Activated naive CD4-positive, alpha-beta T cell (primary cell): ENCODE data around the gene GJD2.

Experiments
- DNase-seq, 4 experiments: peaks; one replicate each; lab custom pipeline; 2025; lab: John Stamatoyannopoulos, UW

Gene GJD2

DNA sequence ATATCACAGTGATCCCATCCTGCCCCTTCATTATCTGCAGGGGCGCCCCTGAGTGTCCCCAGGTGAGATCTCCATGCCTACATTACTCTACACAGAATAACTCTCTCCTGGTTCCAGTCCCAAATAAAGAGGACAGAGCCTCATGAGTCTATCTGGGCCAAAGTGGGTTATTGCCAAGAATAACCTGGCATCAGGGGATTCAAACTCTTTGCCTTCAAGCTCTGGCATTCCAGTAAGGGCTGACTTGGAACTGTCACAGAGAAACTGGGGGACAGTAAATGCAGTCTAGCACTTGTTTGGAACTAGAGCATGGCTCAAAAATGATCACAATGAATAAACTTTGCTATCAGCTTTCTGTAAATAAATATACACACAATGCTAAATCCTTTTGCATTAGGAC is 30.3 kb downstream of the GJD2 start:
- no peak for DNase-seq

DNA sequence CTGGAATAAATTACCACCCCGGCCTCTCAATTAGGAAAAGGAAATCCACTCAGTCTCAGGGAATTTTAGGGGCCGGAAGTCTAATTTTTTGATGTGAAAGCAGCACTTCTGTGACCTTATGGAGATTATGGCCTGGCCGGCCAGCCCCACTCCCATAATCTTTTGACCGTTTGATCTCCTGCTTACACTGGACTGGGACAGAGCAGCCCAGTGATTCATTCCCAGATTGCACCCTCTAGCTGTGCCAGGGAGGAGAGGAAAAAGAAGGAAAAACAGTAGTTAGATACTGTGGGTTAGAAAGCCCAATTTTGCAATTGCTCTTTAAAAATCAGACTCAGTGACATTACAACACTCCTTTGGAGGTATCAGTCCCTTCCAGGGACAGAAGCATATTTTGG is 32.4 kb downstream of the GJD2 start:
- no peak for DNase-seq

DNA sequence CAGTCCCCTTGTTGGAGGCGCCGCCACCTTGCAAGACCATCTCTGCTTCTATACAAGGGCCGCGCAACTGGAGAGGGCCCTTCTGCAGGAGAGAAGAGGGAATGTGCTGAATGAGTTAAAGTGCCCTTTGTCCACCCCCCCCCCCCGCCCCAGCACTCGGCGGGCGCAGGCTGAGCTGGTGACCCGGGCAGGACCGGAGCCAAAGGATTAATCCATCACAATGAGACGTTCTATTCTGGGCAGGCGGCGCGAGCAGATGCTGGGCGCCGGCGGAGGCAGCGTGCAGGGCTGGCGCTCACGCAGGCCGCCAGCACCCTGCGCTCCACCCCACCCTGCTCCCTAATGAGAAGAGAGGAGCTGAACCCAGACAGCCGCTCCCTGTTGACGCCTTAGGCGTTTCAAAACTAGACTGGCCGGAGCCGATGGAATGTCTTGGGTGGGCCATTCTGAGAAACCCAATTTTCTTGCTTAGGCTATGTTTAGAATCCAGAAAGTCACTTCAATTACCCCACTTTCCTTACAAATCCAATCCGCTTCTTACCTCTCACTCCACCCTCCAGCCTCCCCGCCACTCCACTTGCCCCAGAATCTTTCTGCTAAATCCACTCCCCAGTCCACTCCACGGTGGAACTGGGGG is 32.9 kb downstream of the GJD2 start:
- DNase-seq = no peak

DNA sequence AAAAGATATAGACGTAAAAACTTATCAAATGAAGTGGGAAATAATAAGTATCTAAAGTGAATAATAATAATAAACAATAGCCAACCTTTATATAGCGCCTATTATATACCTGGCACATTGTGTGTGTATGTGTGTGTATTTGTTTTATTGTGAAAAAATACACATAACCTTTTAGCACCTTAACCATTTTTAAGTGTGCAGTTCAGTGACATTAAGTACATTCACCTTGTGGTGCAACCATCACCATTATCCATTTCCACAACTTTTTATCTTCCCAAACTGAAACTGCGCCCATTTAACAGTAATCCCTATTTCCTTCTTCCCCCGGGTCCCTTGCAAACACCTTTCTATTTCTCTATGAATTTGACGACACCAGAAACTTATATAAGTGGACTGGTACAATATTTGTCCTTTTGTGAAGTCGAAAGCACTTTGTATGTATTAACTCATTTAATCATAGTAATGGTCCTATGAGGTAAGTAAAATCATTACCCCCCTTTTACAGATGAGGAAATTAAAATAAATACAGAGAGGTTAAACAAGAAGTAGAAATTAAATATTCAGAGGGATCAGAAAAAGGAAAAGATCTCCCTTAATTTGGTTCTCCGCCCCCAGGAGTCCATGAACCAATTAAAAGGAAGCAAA is 33.5 kb downstream of the GJD2 start:
- DNase-seq = no peak

DNA sequence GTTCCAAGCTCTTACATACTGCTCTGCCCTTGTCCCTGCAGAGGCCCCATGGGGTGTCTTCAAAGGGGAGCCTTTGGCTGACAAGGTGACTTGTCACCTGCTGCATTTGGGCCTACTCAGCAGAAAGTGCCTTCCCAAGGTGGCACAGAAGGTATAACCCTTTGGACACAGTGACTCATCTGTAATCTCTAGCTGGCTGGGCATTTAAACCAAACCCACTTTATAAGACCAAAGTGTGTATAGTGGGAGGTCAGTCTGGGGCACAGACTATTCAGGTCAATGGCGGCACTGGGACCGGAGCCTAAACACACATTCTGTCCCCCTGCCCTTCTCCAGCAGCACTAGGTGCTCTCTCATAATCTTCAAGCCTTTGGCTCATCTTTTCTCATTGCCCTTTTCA is 35.1 kb downstream of the GJD2 start:
- no peak for DNase-seq

DNA sequence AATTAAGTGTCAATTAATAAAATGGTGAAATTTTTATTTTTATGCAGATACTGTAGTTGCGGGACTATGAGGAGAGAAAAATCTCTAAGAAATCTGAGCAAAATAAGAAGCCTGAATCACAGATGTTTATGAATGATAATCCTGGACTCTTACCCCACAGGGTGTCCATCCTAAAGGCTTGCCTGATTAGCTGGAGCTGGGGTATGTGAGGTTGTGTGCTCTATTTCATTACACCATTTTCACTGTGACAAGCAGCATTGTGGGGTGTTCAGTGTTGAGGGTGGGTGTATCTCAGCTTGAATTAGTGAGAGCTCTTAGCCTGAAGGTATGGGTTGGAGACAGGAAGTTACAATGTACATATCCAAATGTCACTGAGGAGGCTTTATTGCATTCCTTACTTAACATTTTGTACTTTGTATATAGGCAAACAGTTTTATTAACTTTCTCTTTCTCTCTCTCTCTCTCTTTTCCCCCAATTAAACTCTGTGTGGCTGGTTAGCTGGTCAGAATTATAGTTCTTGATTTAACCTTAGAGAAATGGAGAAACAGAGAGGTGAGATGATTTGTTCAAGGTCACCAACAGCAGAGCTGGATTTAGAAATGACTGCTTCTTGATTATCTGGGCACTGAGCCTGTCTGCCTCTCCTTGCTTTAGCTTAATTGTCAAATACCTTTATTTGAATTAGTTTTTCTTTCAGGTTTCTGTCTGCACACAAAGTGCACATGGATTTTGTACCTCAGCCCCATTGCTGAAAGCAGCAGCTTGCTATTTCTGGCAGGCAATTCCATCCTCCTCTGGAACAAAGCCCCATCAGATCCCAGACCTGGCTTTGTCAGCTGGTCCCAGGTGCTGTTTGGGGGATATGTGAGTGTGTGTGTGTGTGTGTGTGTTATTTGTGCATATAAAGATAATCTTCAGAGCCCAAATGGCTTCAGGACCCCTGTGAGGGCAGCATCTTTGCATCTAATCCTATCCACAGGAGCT is 35.8 kb downstream of the GJD2 start:
- no peak for DNase-seq

DNA sequence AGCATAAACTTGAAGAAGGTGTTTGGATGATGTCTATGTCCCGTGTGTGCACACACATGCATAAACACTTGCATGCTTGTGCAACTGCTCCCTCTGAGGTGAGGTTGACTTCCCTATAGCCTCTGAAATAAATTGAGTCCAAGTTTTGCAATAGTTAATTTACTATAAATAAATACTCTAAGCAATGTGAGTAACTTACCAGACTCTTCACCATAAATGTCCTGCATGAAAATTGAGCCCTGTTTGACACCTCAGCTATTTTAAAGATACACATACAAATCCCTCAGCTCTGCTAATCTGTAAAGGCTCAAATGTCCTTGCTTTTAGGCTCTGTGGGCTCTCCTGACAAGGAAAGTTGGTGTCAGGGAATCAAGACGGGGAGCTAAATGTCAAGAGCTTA is 37.1 kb downstream of the GJD2 start:
- DNase-seq = no peak

DNA sequence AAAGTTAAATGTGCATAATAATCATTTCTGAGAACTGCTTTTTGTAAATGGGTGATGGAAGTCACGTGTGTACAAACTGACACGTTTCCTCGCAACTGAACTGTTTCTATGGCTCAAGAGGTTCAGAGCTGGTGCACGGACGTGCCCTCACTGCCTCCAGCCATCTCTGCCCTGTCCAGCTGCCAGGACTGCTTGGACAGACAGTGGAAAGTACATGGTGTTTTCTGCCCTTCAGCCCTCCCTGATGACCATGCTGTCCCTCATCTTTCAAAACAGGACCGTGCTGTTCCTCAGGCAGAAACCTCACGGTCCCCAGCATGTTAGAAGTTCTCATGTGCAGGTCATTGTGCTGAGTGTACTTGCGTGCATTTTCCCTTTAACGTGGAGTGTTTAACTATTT is 38.7 kb downstream of the GJD2 start:
- DNase-seq = no peak

DNA sequence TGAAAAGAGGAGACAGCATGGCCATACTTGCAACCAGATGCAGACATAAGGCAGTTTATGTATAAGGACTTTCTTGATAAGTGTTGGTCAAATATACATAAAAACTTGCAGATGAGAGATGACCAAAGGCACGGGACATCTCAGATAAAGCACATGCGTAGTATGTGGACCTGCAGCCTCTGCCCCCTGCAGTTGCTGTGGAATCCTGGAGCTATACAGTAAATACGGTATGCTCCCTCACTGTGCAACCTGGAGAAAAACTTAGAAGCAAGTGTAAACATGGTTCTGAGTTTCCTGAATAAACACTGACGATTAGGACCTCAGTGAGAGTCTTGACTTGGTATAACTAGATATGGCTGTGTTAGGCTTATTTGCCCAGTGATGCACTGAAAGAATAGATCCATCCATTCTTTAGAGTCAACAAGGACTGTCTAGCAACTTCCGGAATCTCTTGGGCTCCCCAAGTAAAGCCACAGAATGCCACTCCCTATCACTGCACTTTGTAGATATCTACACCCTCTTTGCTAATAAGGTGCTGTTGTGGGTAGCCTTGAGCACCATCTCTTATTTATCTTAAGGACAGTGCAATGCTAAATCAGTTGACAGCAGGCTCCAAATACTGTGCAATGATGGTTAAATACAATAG is 40.2 kb downstream of the GJD2 start:
- DNase-seq = no peak

DNA sequence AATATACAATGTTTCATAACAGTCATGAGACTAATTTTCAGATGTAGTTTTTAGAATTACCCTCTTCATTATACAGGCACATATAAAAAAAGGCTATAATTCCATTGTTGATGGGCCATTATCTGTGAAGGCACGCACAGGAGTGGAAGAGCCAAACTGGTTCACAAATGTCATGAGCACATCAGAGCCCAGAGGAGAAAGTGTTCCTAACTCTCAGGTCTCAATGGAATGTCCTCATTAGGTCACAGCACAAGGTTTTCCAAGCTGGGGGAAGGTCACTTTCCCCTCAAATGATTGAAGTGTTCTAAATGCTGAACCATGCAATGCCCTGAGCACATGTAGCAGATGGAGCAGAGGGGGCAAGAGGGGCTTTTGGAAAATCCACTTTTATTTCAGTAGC is 41.2 kb downstream of the GJD2 start:
- DNase-seq = no peak

DNA sequence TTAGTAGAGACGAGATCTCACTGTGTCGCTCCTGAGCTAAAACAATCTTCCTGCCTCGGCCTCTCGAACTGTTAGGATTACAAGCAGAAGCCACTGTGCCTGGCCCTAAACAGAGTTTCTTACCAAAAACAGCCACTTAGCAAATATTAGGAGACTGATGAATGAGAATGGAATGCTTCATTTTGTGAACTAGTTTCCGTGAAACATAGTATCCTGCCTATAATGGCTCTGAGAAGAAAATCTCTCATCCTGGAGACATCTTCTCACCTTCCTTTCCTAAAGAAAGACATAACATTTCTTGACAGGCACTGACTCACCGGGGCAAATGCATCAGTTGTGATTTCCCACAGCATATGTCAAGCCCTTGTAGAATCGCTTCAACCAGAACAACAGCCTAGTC is 44.9 kb downstream of the GJD2 start:
- no peak for DNase-seq

DNA sequence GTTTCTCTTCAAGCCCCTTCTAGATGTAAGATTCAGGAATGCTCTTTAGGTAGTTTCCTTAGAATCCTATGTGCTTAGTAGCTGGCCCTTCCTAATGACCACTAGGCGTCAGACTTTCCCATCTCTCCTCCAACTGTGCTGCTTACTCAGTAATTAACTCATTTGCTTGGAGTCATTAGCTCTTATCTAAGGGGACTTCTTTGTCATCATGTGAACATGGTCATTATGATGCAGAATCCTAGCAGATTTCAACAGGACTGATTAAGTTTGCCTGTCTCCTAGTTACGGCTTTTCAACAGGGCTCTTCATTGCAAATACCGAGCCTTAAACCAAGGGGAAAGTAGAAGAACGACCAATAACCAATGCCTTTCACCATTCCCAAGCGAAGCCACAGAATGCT is 46.4 kb downstream of the GJD2 start:
- no peak for DNase-seq

DNA sequence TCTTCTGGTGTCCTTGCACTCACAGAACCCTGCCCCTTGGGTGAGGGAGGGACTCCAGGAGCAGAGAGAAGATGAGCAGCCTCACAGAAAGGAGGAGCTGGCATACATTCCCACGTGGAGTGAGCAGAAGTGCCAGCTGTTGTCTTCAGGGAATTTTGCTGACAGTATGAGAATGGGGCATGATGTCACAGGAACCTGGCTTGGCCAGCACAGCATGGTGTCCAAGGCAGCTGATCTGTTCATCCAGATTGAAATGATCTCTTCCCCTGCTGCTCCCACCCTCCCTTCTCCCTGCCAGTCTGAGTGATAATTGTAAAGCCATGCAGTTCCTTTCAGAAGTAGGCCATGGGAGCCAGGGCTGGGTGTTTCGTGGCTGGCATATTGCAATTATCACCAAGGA is 53.3 kb downstream of the GJD2 start:
- DNase-seq = no peak
